ENCODE data around the gene BANF1.

Gene BANF1

GRCh38 chr11:66042996-66043906 is 40.9 kb downstream of the BANF1 start:
- in situ Hi-C loops (cut with MboI; ENCODE audit: low pct_unique_long_range_greater_than_20kb, low sequenced_read_pairs, unreplicated experiment) = no loop called here
- peak; percentile 23 for DNase-seq (ENCODE audit: low spot score)
- TF ChIP-seq, protein P1, sequence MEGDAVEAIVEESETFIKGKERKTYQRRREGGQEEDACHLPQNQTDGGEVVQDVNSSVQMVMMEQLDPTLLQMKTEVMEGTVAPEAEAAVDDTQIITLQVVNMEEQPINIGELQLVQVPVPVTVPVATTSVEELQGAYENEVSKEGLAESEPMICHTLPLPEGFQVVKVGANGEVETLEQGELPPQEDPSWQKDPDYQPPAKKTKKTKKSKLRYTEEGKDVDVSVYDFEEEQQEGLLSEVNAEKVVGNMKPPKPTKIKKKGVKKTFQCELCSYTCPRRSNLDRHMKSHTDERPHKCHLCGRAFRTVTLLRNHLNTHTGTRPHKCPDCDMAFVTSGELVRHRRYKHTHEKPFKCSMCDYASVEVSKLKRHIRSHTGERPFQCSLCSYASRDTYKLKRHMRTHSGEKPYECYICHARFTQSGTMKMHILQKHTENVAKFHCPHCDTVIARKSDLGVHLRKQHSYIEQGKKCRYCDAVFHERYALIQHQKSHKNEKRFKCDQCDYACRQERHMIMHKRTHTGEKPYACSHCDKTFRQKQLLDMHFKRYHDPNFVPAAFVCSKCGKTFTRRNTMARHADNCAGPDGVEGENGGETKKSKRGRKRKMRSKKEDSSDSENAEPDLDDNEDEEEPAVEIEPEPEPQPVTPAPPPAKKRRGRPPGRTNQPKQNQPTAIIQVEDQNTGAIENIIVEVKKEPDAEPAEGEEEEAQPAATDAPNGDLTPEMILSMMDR (IDR thresholded peaks at IDR 0.05; ENCODE audit: extremely low read depth, insufficient read depth, missing control alignments) = no peak

GRCh38 chr11:66044757-66045156 is 42.5 kb downstream of the BANF1 start:
- in situ Hi-C loops (cut with MboI; ENCODE audit: low pct_unique_long_range_greater_than_20kb, low sequenced_read_pairs, unreplicated experiment) = no loop called here
- TF ChIP-seq, protein P1 (IDR thresholded peaks at IDR 0.05; ENCODE audit: extremely low read depth, insufficient read depth, missing control alignments) = no peak

DNA sequence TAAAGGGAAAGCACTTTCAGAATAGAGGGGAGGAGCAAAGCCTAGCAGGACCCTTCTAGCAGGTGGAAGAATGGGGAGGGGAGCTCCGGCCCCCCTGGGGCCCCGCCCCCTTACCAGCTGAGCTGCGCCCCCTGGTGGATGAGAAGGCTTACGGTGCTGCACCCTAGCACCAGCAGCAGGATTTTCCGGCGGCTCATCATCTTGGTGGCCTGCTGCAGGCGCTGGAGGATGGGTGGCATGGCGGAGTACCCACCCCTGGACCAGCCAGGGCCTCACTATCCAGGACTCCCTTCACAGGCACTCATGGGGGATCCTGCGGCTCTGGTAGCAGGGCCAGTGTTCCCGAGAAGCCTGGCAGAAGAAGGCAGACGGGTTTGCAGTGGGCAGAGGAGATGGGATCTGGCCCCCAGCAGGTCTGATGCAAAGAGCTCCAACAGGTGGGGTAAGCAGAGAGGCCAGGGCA is 42.9 kb downstream of the BANF1 start:
- in situ Hi-C loops (cut with MboI; ENCODE audit: low pct_unique_long_range_greater_than_20kb, low sequenced_read_pairs, unreplicated experiment) = no loop called here
- TF ChIP-seq, protein P1 (IDR thresholded peaks at IDR 0.05; ENCODE audit: extremely low read depth, insufficient read depth, missing control alignments) = peak; percentile 92
- peak; percentile 93 for DNase-seq (ENCODE audit: low spot score)

More at GRCh38 chr11:66044757-66045156, 42.5 kb downstream of the BANF1 start:
- DNase-seq (ENCODE audit: low spot score) = no peak

DNA sequence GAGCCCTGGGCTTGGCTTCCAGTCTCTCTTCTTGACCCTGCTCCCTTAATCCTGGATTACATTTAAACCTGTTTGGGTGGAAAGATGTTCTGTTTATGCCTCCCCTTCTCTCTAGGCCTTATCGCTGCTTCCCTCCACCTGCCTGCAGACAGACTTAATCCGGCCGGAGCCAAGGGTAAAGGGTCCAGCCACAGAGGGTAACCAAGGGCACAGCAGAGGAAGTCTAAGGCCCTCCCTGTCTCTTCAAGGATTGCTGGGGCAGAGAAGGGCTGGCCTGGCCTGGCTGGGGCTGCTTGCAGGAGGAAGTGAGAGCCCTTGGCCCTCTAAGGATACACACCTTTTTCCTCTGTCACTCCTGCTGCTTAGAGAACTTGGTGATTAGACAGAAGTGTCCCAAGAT is 44.6 kb downstream of the BANF1 start:
- TF ChIP-seq, protein P1 (IDR thresholded peaks at IDR 0.05; ENCODE audit: extremely low read depth, insufficient read depth, missing control alignments) = no peak
- peak; percentile 7 for DNase-seq (ENCODE audit: low spot score)
- in situ Hi-C loops (cut with MboI; ENCODE audit: low pct_unique_long_range_greater_than_20kb, low sequenced_read_pairs, unreplicated experiment) = no loop called here

DNA sequence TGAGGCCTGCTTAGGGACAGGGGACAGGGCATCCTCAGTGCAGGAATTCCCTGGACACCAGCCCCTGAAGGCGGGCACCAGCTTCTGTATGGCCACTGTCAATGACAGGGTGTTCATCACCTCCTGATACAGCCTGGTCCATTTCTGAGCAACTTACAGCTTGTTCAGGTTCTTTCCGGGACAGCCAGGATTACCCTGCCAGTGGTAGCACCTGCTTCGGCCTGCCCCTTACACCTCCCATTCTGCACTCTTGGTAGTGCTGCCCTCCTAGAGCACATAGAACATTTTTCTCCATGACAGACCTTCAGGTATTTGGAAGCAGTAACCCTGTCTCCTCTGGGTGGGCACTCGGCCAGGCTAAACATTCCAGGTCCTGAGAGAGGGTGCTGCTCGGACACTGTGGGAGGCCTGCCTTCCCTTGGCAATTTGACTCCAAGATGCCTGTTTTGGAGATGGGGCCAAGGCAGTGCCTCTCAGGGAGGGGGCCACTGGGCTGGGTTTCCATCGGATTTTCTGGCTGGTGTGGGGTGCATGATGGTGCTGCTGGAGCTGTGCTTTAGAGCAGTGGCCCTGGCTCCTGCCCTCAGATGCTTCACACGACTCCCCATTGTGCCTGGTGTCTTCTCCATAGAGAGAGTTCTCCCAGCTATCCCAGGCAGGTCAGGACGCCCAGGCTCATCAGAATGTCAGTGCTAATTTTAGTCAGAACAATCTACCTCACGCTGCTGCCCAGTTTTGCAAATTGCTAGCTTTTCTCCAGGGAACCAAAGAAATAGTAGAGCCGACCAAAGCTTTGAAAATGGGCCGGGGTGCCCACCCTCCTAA is 45.5 kb downstream of the BANF1 start:
- DNase-seq (ENCODE audit: low spot score) = peak; percentile 6
- in situ Hi-C loops (cut with MboI; ENCODE audit: low pct_unique_long_range_greater_than_20kb, low sequenced_read_pairs, unreplicated experiment) = no loop called here
- TF ChIP-seq, protein P1 (IDR thresholded peaks at IDR 0.05; ENCODE audit: extremely low read depth, insufficient read depth, missing control alignments) = no peak

DNA sequence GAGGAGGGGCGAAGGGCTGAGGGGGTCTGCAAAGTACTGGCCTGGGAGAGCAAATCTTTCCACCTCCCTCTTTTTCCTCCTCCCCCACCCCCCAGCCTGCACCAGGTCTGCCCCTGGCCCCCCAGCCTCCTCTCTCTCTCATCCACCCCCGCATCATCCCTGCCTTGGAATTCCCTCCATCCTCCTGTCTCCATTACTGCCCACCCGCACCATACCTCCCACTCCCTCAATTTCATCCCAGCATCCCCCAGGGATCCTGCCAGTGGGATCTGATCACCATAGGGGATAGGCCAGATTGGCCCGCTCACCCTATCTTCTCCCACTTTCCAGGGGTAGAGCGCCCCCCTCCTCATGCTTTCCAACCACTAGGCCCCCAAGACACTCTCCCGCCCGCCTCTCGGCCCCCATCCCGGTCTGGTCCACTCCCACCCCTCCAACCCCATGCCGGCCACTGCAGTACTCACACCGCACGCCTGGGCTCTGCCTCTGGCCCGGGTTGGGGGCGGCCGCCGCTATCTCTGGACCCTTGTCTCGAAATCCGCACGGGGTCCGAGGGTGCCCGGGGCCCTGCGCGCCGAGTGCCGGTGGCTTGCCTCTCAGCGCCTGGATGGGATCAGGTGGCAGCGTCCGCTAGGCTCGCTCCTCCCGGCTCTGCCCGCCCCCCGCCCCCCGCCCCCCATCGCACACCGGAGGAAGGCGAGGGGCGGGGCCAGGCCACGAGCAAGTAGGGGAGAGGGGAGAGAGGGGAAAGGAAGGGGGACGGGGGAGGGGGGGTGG is 46.4 kb downstream of the BANF1 start, which contains the start of gene GAL3ST3:
GAL3ST3 (minus strand) TSS at position 615 of the 777 bp plus-strand sequence. CDS start 3,746 bp downstream, outside the sequence.
- peak; percentile 19 for DNase-seq (ENCODE audit: low spot score)
- in situ Hi-C loops (cut with MboI; ENCODE audit: low pct_unique_long_range_greater_than_20kb, low sequenced_read_pairs, unreplicated experiment) = no loop called here
- TF ChIP-seq, protein P1 (IDR thresholded peaks at IDR 0.05; ENCODE audit: extremely low read depth, insufficient read depth, missing control alignments) = no peak

Data from GM13977 (cell line).